ENCODE data around the gene DPM3. TPM values are rescaled to one million over a fixed set of nuclear protein-coding genes. Genes with fewer than 3 reads are reported as not detected.

Gene DPM3
- total and polyA plus RNA-seq, 9 of the 15 experiments (the other 6 are each of a cell fraction or from before 2014, with no cell fraction given) = 3.7 to 120 (median 36.4) TPM

DNA sequence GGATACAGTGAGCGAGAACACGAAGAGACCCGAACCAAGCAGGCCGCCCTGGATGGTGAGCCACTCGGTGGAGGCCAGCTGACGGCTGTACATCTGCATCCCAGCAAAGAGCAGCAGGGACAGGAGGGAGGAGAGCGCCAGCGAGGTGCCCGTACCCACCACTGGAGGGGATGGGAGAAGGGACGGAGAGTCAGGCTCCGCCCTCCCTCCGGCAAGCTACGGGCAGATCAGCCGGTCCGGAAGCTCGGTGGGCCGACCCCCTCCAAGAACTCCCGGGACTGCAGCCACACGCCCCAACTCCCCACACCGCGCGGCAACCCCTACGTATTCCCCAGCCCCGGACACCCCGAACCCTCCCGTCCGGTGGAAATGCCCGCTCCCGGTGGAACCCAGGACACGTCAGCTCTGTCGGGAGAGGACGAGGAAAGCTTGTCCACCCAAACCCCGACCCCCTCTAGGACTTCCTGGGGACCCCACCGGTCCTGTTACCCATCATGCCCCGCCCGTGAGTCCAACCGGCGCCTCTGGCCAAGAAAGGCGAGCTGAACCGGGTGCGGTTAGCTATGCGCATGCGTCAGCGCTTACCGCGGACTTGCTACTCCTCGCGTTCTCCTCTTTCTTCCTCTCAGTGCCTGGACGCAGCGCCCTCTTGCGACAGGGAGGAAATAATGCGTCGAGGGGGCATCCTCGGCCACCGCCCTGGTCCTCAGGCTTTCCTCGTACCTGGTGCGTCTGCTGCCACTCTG, 32.6 kb upstream of the DPM3 start, which contains the start of gene KRTCAP2 (continued):
- TF ChIP-seq, protein P1, sequence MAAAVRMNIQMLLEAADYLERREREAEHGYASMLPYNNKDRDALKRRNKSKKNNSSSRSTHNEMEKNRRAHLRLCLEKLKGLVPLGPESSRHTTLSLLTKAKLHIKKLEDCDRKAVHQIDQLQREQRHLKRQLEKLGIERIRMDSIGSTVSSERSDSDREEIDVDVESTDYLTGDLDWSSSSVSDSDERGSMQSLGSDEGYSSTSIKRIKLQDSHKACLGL (CRISPR knock-in tag; IDR thresholded peaks at IDR 0.05; ENCODE audit: borderline replicate concordance, poor library complexity, severe bottlenecking) = no peak
- no peak for TF ChIP-seq FOXP4 (CRISPR knock-in tag; IDR thresholded peaks at IDR 0.05; ENCODE audit: borderline replicate concordance)
- TF ChIP-seq NFRKB (IDR thresholded peaks at IDR 0.05; ENCODE audit: low read depth) = peak; percentile 65; the same call in 1 of the 2 replicates
- TF ChIP-seq SREBF1 (IDR thresholded peaks at IDR 0.05; ENCODE audit: borderline replicate concordance, low read depth, low read length) = no peak
- no peak for TF ChIP-seq NFXL1 (CRISPR knock-in tag; IDR thresholded peaks at IDR 0.05)
- no peak for TF ChIP-seq ZNF445 (CRISPR knock-in tag; IDR thresholded peaks at IDR 0.05; ENCODE audit: low read depth)
- no peak for TF ChIP-seq ZNF277 (CRISPR knock-in tag; IDR thresholded peaks at IDR 0.05; ENCODE audit: borderline replicate concordance)
- no peak for TF ChIP-seq ZNF699 (CRISPR knock-in tag; IDR thresholded peaks at IDR 0.05; ENCODE audit: insufficient replicate concordance)
- TF ChIP-seq ZNF778 (CRISPR knock-in tag; IDR thresholded peaks at IDR 0.05) = no peak
- TF ChIP-seq TAF1 (IDR thresholded peaks at IDR 0.05; ENCODE audit: control insufficient read depth, extremely low read depth, insufficient read depth, low read length, severe bottlenecking) = peak; percentile 88
- no peak for TF ChIP-seq ZKSCAN8 (CRISPR knock-in tag; IDR thresholded peaks at IDR 0.05)
- TF ChIP-seq E4F1 (CRISPR knock-in tag; IDR thresholded peaks at IDR 0.05; ENCODE audit: borderline replicate concordance) = no peak
- TF ChIP-seq TFAP4 (CRISPR knock-in tag; IDR thresholded peaks at IDR 0.05; ENCODE audit: borderline replicate concordance) = peak; percentile 74
- TF ChIP-seq CREB1 (IDR thresholded peaks at IDR 0.05) = peak; percentile 45; the same call in 1 of the 2 replicates
- peak; percentile 77 for TF ChIP-seq CREB1 (CRISPR knock-in tag; IDR thresholded peaks at IDR 0.05)
- peak; percentile 93 for TF ChIP-seq POLR2A (conservative IDR thresholded peaks at IDR 0.05)
- no peak for TF ChIP-seq ZNF134 (CRISPR knock-in tag; conservative IDR thresholded peaks at IDR 0.05)
- TF ChIP-seq, protein P2, sequence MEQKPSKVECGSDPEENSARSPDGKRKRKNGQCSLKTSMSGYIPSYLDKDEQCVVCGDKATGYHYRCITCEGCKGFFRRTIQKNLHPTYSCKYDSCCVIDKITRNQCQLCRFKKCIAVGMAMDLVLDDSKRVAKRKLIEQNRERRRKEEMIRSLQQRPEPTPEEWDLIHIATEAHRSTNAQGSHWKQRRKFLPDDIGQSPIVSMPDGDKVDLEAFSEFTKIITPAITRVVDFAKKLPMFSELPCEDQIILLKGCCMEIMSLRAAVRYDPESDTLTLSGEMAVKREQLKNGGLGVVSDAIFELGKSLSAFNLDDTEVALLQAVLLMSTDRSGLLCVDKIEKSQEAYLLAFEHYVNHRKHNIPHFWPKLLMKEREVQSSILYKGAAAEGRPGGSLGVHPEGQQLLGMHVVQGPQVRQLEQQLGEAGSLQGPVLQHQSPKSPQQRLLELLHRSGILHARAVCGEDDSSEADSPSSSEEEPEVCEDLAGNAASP (IDR thresholded peaks at IDR 0.05) = no peak
- no peak for TF ChIP-seq TRIM24 (IDR thresholded peaks at IDR 0.05)
- TF ChIP-seq LEF1 (IDR thresholded peaks at IDR 0.05) = no peak

Data from K562 (cell line).